Ishikawa (cell line): ENCODE measurements around the gene GBP2.

Source experiments
- CEBPB ChIP-seq: IDR thresholded peaks from 2 replicates; pipeline ENCODE4 v1.6.1; 2012
- CREB1 ChIP-seq: IDR thresholded peaks from 2 replicates; pipeline ENCODE4 v1.6.1; 2012; ENCODE audit warnings: low read depth
- EGR1 ChIP-seq: IDR thresholded peaks from 2 replicates; pipeline ENCODE4 v1.6.1; 2012
- EP300 ChIP-seq: IDR thresholded peaks from 2 replicates; pipeline ENCODE4 v1.6.1; 2012; ENCODE audit warnings: borderline replicate concordance
- FOXM1 ChIP-seq: IDR thresholded peaks from 2 replicates; pipeline ENCODE4 v1.6.1; 2012; ENCODE audit warnings: low read depth, borderline replicate concordance
- MAX ChIP-seq: IDR thresholded peaks from 2 replicates; pipeline ENCODE4 v1.6.1; 2012
- NFIC ChIP-seq: IDR thresholded peaks from 2 replicates; pipeline ENCODE4 v1.6.1; 2012
- RAD21 ChIP-seq: IDR thresholded peaks from 2 replicates; pipeline ENCODE4 v1.6.1; 2012; ENCODE audit warnings: low read depth
- REST ChIP-seq: IDR thresholded peaks from 2 replicates; pipeline ENCODE4 v1.6.1; 2012; ENCODE audit warnings: low read depth, mild to moderate bottlenecking
- TAF1 ChIP-seq: IDR thresholded peaks from 2 replicates; pipeline ENCODE4 v1.6.1; 2012; ENCODE audit warnings: low read depth, mild to moderate bottlenecking
- TCF12 ChIP-seq: IDR thresholded peaks from 2 replicates; pipeline ENCODE4 v1.6.1; 2012; ENCODE audit warnings: low read depth
- TEAD4 ChIP-seq: IDR thresholded peaks from 2 replicates; pipeline ENCODE4 v1.6.1; 2012
- USF1 ChIP-seq: IDR thresholded peaks from 2 replicates; pipeline ENCODE4 v1.6.1; 2012
- YY1 ChIP-seq: IDR thresholded peaks from 2 replicates; pipeline ENCODE4 v1.6.1; 2012; ENCODE audit warnings: low read depth
- ZBTB7A ChIP-seq: IDR thresholded peaks from 2 replicates; pipeline ENCODE4 v1.6.1; 2012; ENCODE audit warnings: low read depth

The GBP2 gene

GRCh38 chr1:89149229-89149628 is 23.3 kb upstream of the GBP2 start:
- TF ChIP-seq TCF12 (no peak), EP300 (no peak), CEBPB (no peak), TAF1 (no peak), USF1 (no peak), FOXM1 (no peak), NFIC (no peak), CREB1 (no peak), EGR1 (no peak), ZBTB7A (no peak), TEAD4 (no peak)

- TF ChIP-seq MAX = no peak
- TF ChIP-seq CEBPB = no peak
- no peak for TF ChIP-seq CREB1
- TF ChIP-seq TCF12 = no peak
- no peak for TF ChIP-seq YY1
- no peak for TF ChIP-seq NFIC
- TF ChIP-seq TEAD4 = no peak
- TF ChIP-seq REST = no peak
- no peak for TF ChIP-seq RAD21
- TF ChIP-seq FOXM1 = no peak
Observed at GRCh38 chr1:89147678-89148658, 22.1 kb upstream of the GBP2 start.

DNA sequence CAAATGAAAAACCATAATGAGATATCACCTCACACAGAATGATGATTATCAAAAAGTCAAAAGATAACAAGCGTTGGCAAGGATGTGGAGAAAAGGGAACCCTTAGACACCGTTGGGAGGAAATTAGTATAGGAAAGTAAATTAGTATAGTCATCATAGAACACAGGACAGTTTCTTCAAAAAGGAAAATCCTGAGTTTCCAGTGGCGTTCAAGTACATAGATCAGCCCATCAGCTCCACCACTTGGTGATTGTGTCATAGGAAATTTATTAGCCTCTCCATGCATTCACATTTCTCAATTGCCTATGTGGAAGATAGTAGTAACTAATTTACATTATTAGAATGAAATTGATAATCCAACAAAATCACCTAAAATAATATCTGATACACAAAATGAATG is 20.8 kb upstream of the GBP2 start:
- TF ChIP-seq EP300 (no peak), TCF12 (no peak), USF1 (no peak), FOXM1 (no peak), CEBPB (no peak), YY1 (no peak), RAD21 (no peak), ZBTB7A (no peak), MAX (no peak), TEAD4 (no peak), NFIC (no peak), CREB1 (no peak), EGR1 (no peak), REST (no peak), TAF1 (no peak)

DNA sequence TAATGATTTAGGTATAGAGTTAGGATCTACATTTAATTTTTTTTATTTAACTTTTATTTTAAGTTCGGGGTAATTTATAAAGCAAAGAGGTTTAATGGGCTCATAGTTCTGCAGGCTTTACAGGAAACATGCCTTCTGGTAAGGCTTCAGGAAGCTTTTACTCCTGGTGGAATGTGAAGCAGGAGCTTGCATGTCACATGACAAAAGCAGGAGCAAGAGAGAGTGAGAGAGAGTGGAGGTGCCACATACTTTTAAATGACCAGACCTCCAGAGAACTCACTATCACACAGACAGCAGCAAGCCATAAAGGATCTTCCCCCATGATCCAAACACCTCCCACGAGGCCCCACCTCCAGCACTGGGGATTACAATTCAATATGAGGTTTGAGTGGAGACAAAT is 17.6 kb upstream of the GBP2 start:
- no peak for TF ChIP-seq EGR1
- no peak for TF ChIP-seq NFIC
- no peak for TF ChIP-seq USF1
- no peak for TF ChIP-seq TCF12
- TF ChIP-seq ZBTB7A = no peak
- no peak for TF ChIP-seq CREB1
- TF ChIP-seq TEAD4 = no peak
- TF ChIP-seq TAF1 = no peak
- no peak for TF ChIP-seq REST
- no peak for TF ChIP-seq CEBPB
- no peak for TF ChIP-seq YY1
- no peak for TF ChIP-seq EP300
- TF ChIP-seq MAX = no peak
- TF ChIP-seq FOXM1 = no peak
- no peak for TF ChIP-seq RAD21
